ENCODE data around the gene CRHR1.

DNA sequence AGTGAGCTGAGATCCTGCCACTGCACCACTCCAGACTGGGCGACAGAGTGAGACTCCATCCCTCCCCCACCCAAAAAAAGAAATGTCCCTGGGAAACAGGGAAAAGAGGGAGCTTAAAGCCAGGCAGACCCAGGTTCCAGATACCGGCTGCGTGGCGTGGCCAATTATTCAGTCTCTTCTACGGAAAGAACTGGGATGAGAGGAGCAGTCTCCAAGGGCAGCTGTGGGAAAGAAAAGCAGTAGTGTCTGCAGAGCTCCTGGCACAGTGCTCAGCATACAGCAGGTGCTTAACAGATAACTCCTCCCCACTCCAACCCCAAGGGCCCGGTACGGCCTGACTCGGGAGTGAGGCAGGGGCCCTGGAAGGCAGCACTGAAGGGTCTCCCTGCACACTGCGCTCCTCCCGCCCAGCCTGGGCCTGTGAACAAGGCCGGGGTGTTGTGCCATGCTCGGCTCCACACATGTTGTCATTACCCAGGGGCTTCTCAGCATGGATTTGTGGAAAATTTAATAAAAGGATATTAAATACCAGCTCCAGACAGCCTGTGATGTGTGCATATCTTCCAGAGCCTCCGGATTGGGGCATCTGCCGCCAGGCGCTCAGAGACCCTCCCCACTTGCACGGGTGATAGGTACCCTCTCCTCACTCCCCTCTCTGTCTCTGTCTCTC, 42.9 kb downstream of the CRHR1 start:
- TF ChIP-seq, protein P1, sequence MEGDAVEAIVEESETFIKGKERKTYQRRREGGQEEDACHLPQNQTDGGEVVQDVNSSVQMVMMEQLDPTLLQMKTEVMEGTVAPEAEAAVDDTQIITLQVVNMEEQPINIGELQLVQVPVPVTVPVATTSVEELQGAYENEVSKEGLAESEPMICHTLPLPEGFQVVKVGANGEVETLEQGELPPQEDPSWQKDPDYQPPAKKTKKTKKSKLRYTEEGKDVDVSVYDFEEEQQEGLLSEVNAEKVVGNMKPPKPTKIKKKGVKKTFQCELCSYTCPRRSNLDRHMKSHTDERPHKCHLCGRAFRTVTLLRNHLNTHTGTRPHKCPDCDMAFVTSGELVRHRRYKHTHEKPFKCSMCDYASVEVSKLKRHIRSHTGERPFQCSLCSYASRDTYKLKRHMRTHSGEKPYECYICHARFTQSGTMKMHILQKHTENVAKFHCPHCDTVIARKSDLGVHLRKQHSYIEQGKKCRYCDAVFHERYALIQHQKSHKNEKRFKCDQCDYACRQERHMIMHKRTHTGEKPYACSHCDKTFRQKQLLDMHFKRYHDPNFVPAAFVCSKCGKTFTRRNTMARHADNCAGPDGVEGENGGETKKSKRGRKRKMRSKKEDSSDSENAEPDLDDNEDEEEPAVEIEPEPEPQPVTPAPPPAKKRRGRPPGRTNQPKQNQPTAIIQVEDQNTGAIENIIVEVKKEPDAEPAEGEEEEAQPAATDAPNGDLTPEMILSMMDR (conservative IDR thresholded peaks at IDR 0.05 in 1 of 2, IDR thresholded peaks at IDR 0.05 in 1 of 2; ENCODE audit: extremely low read depth in 1 of 2, insufficient read depth in 1 of 2, low read depth in 1 of 2, low read length in 2 of 2) = no peak
- TF ChIP-seq EZH2 (IDR thresholded peaks at IDR 0.05; ENCODE audit: borderline replicate concordance, low read length) = no peak

All from mammary epithelial cell (primary cell).